Esophagus muscularis mucosa (tissue), 4 donors: Measurements from ENCODE around the gene CUX1. TPM values are rescaled to one million over a fixed set of nuclear protein-coding genes. Genes with fewer than 3 reads are reported as not detected.
"Not testable (repeated sequence)": the region's sequence is repeated elsewhere in the genome, so short reads cannot be mapped to it uniquely, and the experiment has no call there.

Source experiments
- DNase-seq: peaks from one replicate; pipeline ENCODE4 v3.0.0-alpha.2; 2017; ENCODE audit errors: extremely low spot score
- H3K27ac ChIP-seq, 4 donors: fragments of 200-600 bp; sonication (generic); replicated peaks in 1 of 4; 1 replicate in 3 of 4; 2 replicates in 1 of 4; pipeline ENCODE4 v1.5.1; 2016 to 2019; ENCODE audit warnings: mild to moderate bottlenecking in 1 of 4
- H3K27me3 ChIP-seq, 4 donors: fragments of 200-600 bp; sonication (generic); one replicate each; pipeline versions ENCODE4 v1.5.1 to v1.6.0; 2016 to 2019
- H3K36me3 ChIP-seq, 4 donors: fragments of 200-600 bp; sonication (generic); one replicate each; pipeline ENCODE4 v1.5.1; 2016 to 2019
- H3K4me1 ChIP-seq, 4 donors: fragments of 200-600 bp; sonication (generic); one replicate each; pipeline ENCODE4 v1.5.1; 2016 to 2019
- H3K4me3 ChIP-seq, 4 donors: fragments of 200-600 bp; sonication (generic); 1 replicate in 2 of 4; 2 replicates in 2 of 4; pipeline ENCODE4 v1.5.1; 2016 to 2019; ENCODE audit warnings: mild to moderate bottlenecking in 4 of 4, moderate library complexity in 1 of 4
- H3K9me3 ChIP-seq, 4 donors: fragments of 200-600 bp; sonication (generic); 1 replicate in 3 of 4; 2 replicates in 1 of 4; pipeline ENCODE4 v1.5.1; 2016 to 2019
- EP300 ChIP-seq: sonication (generic); formaldehyde crosslinking; IDR thresholded peaks from one replicate; pipeline ENCODE4 v1.6.1; 2017; ENCODE audit warnings: antibody characterized with exemption
- POLR2A ChIP-seq: fragments of 450-650 bp; IDR thresholded peaks from one replicate; pipeline ENCODE4 v1.6.1; 2017; ENCODE audit warnings: antibody characterized with exemption, moderate library complexity, mild to moderate bottlenecking, low read depth
- POLR2AphosphoS5 ChIP-seq, 2 donors: sonication (generic); formaldehyde crosslinking; IDR thresholded peaks; one replicate each; pipeline ENCODE4 v1.6.1; 2017; ENCODE audit warnings: antibody characterized with exemption in 2 of 2
- WGBS: methylation state at CpG from one replicate; pipeline ENCODE4 v1.1.5; 2018; 5-methylcytosine and 5-hydroxymethylcytosine counted together
- intact Hi-C: fragments of 100-400 bp; cut with DNase I; formaldehyde crosslinking; loops from one replicate; pipeline ENCODE4 v1.15.1; 2023
- total RNA-seq, 4 donors: library from RNA; depleted of rRNA; stranded (reverse); fragments of >200 nt; gene quantifications; one replicate each; pipeline versions ENCODE4 v1.1.0 to v1.2.1, GENCODE V29; 2016
- TF ChIP-seq, protein P1 (sequence below), 3 experiments: fragments of 200-600 bp in 2 of 3; fragments of 450-650 bp in 1 of 3; sonication (generic) in 2 of 3; IDR thresholded peaks; one replicate each; pipeline ENCODE4 v1.5.1; 2017 to 2019; ENCODE audit warnings: antibody characterized with exemption in 3 of 3, mild to moderate bottlenecking in 2 of 3, moderate library complexity in 1 of 3

CUX1 gene
- total RNA-seq, 4 donors from 2014 or later = 61.5 to 136 (median 92.3) TPM

DNA sequence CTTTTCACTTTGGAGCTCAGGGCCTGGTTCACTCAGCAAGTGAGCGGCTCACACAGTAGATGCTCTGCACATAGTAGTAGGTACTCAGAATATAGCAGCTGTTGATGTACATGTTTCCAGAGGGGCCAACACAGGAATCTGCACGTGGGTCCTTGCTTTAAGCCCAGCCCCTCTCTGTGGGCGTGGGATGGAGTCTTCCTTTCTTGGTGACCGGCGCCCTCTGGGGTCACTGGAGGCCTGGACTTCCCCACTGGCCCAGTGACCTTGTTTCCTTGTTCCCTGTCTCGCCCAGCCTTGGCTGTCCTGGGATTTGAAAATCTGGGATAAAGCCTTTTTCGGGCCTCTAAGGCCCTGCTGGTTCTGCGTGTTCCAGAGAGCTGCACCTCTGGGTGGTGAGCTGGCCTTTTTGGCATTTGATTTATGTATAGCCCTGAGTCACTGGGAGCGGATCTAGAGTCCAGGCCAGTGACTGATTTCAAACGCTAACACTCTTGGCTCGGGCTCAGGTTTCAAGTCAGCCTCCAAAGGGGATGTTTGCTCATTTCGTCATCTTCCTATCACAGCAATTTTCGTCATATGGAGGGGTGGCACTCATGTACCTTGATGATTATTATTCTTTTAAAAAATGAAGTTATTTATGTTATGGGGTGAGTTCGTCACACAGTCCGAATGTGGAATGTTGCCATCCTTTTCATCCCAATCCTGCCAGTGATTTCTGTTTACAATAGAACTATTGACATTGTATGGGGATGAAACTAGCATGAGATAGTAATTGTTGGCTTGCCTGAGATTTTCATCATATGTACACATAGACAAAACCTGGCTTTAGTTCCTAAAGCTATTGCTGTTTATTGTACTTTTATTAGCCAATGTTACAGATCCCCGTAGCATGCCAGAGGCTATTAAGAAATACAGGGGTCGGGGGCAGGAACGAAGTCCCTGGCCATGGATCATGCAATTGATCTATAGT, 65.5 kb downstream of the CUX1 start:
- Histone ChIP-seq H3K9me3 (no peaks in the 10 kb centered on the region), H3K36me3 (no peaks in the 10 kb centered on the region), H3K4me1 (peaks cover 70 to 79% (median 75%) of the 10 kb centered on the region in 4 donors), H3K27ac (peak overlapping the region; percentile 83 to 91 (median 84)), H3K27me3 (no peaks in the 10 kb centered on the region), H3K4me3 (peak overlapping the region in 2 of 4 donors; percentile 4 to 15)
- WGBS = 23% methylated on average over 18 of the region's 18 CpGs
- peak; percentile 95 for DNase-seq
- intact Hi-C loops = loop anchor here (5.0 kb wide), 3 partner anchors 54 to 69 kb away; partner anchors contain the start of gene CUX1
- TF ChIP-seq EP300 (peak; percentile 17), POLR2A (no peak), POLR2AphosphoS5 (IDR thresholded peaks at IDR 0.05) (peak; percentile 83 to 91)
- TF ChIP-seq, protein P1, sequence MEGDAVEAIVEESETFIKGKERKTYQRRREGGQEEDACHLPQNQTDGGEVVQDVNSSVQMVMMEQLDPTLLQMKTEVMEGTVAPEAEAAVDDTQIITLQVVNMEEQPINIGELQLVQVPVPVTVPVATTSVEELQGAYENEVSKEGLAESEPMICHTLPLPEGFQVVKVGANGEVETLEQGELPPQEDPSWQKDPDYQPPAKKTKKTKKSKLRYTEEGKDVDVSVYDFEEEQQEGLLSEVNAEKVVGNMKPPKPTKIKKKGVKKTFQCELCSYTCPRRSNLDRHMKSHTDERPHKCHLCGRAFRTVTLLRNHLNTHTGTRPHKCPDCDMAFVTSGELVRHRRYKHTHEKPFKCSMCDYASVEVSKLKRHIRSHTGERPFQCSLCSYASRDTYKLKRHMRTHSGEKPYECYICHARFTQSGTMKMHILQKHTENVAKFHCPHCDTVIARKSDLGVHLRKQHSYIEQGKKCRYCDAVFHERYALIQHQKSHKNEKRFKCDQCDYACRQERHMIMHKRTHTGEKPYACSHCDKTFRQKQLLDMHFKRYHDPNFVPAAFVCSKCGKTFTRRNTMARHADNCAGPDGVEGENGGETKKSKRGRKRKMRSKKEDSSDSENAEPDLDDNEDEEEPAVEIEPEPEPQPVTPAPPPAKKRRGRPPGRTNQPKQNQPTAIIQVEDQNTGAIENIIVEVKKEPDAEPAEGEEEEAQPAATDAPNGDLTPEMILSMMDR (IDR thresholded peaks at IDR 0.05) = peak in 2 of 3 experiments; percentile 3 to 20

GRCh38 chr7:101884671-101885596, 67.5 kb downstream of the CUX1 start:
- Histone ChIP-seq H3K27me3 (no peaks in the 10 kb centered on the region), H3K4me1 (peaks cover 60 to 77% (median 72%) of the 10 kb centered on the region in 4 donors), H3K9me3 (no peaks in the 10 kb centered on the region), H3K27ac (peak overlapping the region; percentile 83 to 91 (median 84)), H3K36me3 (no peaks in the 10 kb centered on the region), H3K4me3 (no peak overlapping the region)
- no peak for DNase-seq
- WGBS = 76% methylated on average over 13 of the region's 13 CpGs
- intact Hi-C loops = loop anchor here (5.0 kb wide), 3 partner anchors 52 to 68 kb away; partner anchors contain the start of gene CUX1
- TF ChIP-seq POLR2A (no peak), POLR2AphosphoS5 (IDR thresholded peaks at IDR 0.05) (no peak), EP300 (no peak)
- TF ChIP-seq, protein P1 (IDR thresholded peaks at IDR 0.05) = no peak

GRCh38 chr7:101885597-101885955, 68.2 kb downstream of the CUX1 start:
- no peaks in the 10 kb centered on the region for H3K36me3 ChIP-seq
- intact Hi-C loops = no loop called here
- peaks cover 53 to 70% (median 66%) of the 10 kb centered on the region in 4 donors for H3K4me1 ChIP-seq
- TF ChIP-seq POLR2A (no peak), POLR2AphosphoS5 (IDR thresholded peaks at IDR 0.05) (peak in 1 of 2 donors; percentile 70), EP300 (no peak)
- no peak for DNase-seq
- peak overlapping the region; percentile 83 to 91 (median 84) for H3K27ac ChIP-seq
- no peaks in the 10 kb centered on the region for H3K9me3 ChIP-seq
- H3K4me3 ChIP-seq = no peak overlapping the region
- 42% methylated on average over 12 of the region's 12 CpGs for WGBS
- no peaks in the 10 kb centered on the region for H3K27me3 ChIP-seq

- H3K27me3 ChIP-seq, H3K4me3 ChIP-seq, H3K36me3 ChIP-seq, DNase-seq, H3K9me3 ChIP-seq, intact Hi-C loops: not testable (repeated sequence)
- peak overlapping the region in 1 of 4 donors; percentile 91 for H3K27ac ChIP-seq
- peaks cover 36 to 63% (median 60%) of the 10 kb centered on the region in 4 donors for H3K4me1 ChIP-seq
- 94% methylated on average over 3 of the region's 4 CpGs for WGBS
Observed at GRCh38 chr7:101887352-101887751, 69.9 kb downstream of the CUX1 start.

GRCh38 chr7:101888564-101888963, 71.1 kb downstream of the CUX1 start:
- H3K4me1 ChIP-seq = peaks cover 30 to 63% (median 59%) of the 10 kb centered on the region in 4 donors
- DNase-seq, H3K27me3 ChIP-seq, intact Hi-C loops, H3K9me3 ChIP-seq, H3K4me3 ChIP-seq, H3K36me3 ChIP-seq, H3K27ac ChIP-seq: not testable (repeated sequence)
- 88% methylated on average over 3 of the region's 3 CpGs for WGBS
